ENCODE measurements around the gene ARHGAP6. TPM values are rescaled to one million over a fixed set of nuclear protein-coding genes. Genes with fewer than 3 reads are reported as not detected.

The ARHGAP6 gene
- total and polyA plus RNA-seq, 7 donors: 1.8 to 20.6 (median 6.4) TPM

DNA sequence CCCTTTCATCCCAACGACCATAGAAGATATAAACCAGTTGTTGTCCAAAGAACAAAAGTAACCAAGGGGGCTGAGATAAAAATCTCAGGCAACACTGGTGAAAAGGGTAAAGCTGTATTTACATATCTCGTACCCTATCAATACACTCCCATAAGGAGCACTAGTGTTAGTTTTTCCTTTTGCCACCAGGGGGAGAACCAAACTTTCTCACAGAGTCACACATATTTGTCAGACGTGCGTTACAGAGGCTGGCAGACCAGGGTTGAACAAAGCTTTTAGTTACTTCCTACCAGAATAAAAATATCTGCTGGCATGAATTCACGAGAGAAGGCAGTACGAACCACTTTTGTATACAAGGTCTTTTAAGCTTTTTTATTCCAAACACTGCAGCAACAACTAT, 284.3 kb downstream of the ARHGAP6 start:
- WGBS, 3 donors: 6 to 23% (median 9%) methylated on average over 6 of the region's 6 CpGs
- ATAC-seq (peak in 3 of 4 donors; percentile 62 to 76 (median 69)), DNase-seq (no peak)
- Histone ChIP-seq H3K4me1 (peaks cover 14% of the 10 kb centered on the region), H3K27me3 (ENCODE audit: insufficient read depth in 3 of 3, low read length in 2 of 3) (no peaks in the 10 kb centered on the region), H3K9me3 (no peaks in the 10 kb centered on the region), H3K36me3 (ENCODE audit: insufficient read depth in 1 of 2, low read depth in 1 of 2) (no peaks in the 10 kb centered on the region), H3K27ac (no peak overlapping the region), H3K4me3 (no peak overlapping the region)
- peak; percentile 55 for TF ChIP-seq CTCF (IDR thresholded peaks at IDR 0.05)
- intact Hi-C loops (cut with DNase I): loop anchor here in 1 of 2 donors (5.0 kb wide), 1 partner anchor 391 kb away; no protein-coding TSS in a partner anchor

- no peak for TF ChIP-seq CTCF (IDR thresholded peaks at IDR 0.05)
- no peaks in the 10 kb centered on the region for H3K9me3 ChIP-seq
- no peak overlapping the region for H3K27ac ChIP-seq
- ATAC-seq (peak in 1 of 4 donors; percentile 49), DNase-seq (no peak)
- H3K4me3 ChIP-seq: no peak overlapping the region
- peaks cover 0 to 5% (median 0%) of the 10 kb centered on the region in 3 donors for H3K27me3 ChIP-seq (ENCODE audit: insufficient read depth in 3 of 3, low read length in 2 of 3)
- intact Hi-C loops (cut with DNase I): loop anchor here in 1 of 2 donors (5.0 kb wide), 1 partner anchor 392 kb away; no protein-coding TSS in a partner anchor
- WGBS, 3 donors: 68 to 77% (median 69%) methylated on average over 10 of the region's 10 CpGs
- H3K36me3 ChIP-seq (ENCODE audit: insufficient read depth in 1 of 2, low read depth in 1 of 2): no peaks in the 10 kb centered on the region
- peaks cover 3% of the 10 kb centered on the region for H3K4me1 ChIP-seq
Observed at GRCh38 chrX:11380187-11380844, 285.4 kb downstream of the ARHGAP6 start.

- no peaks in the 10 kb centered on the region for H3K36me3 ChIP-seq (ENCODE audit: insufficient read depth in 1 of 2, low read depth in 1 of 2)
- intact Hi-C loops (cut with DNase I): no loop called here
- no peaks in the 10 kb centered on the region for H3K4me1 ChIP-seq
- H3K27me3 ChIP-seq (ENCODE audit: insufficient read depth in 3 of 3, low read length in 2 of 3): peaks cover 0 to 5% (median 0%) of the 10 kb centered on the region in 3 donors
- no peak overlapping the region for H3K4me3 ChIP-seq
- H3K9me3 ChIP-seq: no peaks in the 10 kb centered on the region
- no peak overlapping the region for H3K27ac ChIP-seq
- ATAC-seq: no peak
- DNase-seq: no peak
- no peak for TF ChIP-seq CTCF (IDR thresholded peaks at IDR 0.05)
Observed at GRCh38 chrX:11376163-11376562, 289.6 kb downstream of the ARHGAP6 start.

GRCh38 chrX:11375614-11376119, 290.1 kb downstream of the ARHGAP6 start:
- no peak overlapping the region for H3K27ac ChIP-seq
- no peaks in the 10 kb centered on the region for H3K4me1 ChIP-seq
- H3K4me3 ChIP-seq: no peak overlapping the region
- H3K36me3 ChIP-seq (ENCODE audit: insufficient read depth in 1 of 2, low read depth in 1 of 2): no peaks in the 10 kb centered on the region
- intact Hi-C loops (cut with DNase I): no loop called here
- 67 to 95% (median 89%) methylated on average over 1 of the region's 1 CpG for WGBS, 3 donors
- no peak for DNase-seq
- ATAC-seq: no peak
- H3K27me3 ChIP-seq (ENCODE audit: insufficient read depth in 3 of 3, low read length in 2 of 3): peaks cover 0 to 5% (median 0%) of the 10 kb centered on the region in 3 donors
- TF ChIP-seq CTCF (IDR thresholded peaks at IDR 0.05): no peak
- no peaks in the 10 kb centered on the region for H3K9me3 ChIP-seq
